ENCODE data around the gene XRCC4. TPM values are rescaled to one million over a fixed set of nuclear protein-coding genes. Genes with fewer than 3 reads are reported as not detected.

XRCC4 gene
- total RNA-seq, 1 donor from 2014 or later = 45.6 TPM

GRCh38 chr5:83340511-83340918 lies 263.2 kb downstream of the XRCC4 start:
- H3K4me3 Mint-ChIP-seq = no peak overlapping the region
- H3K27me3 ChIP-seq = no peaks in the 10 kb centered on the region
- H3K27ac Mint-ChIP-seq = no peak overlapping the region
- no peak overlapping the region for H3K27ac ChIP-seq
- no peaks in the 10 kb centered on the region for H4K20me1 ChIP-seq (ENCODE audit: low read depth)
- H3K9me3 Mint-ChIP-seq = no peaks in the 10 kb centered on the region
- H3K4me1 ChIP-seq = no peaks in the 10 kb centered on the region
- H3K4me2 ChIP-seq = no peak overlapping the region
- H3K36me3 ChIP-seq = no peaks in the 10 kb centered on the region
- H3K36me3 Mint-ChIP-seq = no peaks in the 10 kb centered on the region
- H3K9me3 ChIP-seq (ENCODE audit: low read depth) = no peaks in the 10 kb centered on the region
- TF ChIP-seq EZH2phosphoT487 (IDR thresholded peaks at IDR 0.05) = no peak
- TF ChIP-seq, protein P1, sequence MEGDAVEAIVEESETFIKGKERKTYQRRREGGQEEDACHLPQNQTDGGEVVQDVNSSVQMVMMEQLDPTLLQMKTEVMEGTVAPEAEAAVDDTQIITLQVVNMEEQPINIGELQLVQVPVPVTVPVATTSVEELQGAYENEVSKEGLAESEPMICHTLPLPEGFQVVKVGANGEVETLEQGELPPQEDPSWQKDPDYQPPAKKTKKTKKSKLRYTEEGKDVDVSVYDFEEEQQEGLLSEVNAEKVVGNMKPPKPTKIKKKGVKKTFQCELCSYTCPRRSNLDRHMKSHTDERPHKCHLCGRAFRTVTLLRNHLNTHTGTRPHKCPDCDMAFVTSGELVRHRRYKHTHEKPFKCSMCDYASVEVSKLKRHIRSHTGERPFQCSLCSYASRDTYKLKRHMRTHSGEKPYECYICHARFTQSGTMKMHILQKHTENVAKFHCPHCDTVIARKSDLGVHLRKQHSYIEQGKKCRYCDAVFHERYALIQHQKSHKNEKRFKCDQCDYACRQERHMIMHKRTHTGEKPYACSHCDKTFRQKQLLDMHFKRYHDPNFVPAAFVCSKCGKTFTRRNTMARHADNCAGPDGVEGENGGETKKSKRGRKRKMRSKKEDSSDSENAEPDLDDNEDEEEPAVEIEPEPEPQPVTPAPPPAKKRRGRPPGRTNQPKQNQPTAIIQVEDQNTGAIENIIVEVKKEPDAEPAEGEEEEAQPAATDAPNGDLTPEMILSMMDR (IDR thresholded peaks at IDR 0.05) = no peak
- TF ChIP-seq EZH2 (IDR thresholded peaks at IDR 0.05) = no peak
- no peak overlapping the region for H2AFZ ChIP-seq (replicated peaks)
- no peaks in the 10 kb centered on the region for H3K27me3 Mint-ChIP-seq (ENCODE audit: insufficient read depth, low read depth)
- H3F3A ChIP-seq (ENCODE audit: low read depth) = no peaks in the 10 kb centered on the region
- H3K4me1 Mint-ChIP-seq = no peaks in the 10 kb centered on the region
- no peak overlapping the region for H3K9ac ChIP-seq
- H3K4me3 ChIP-seq = no peak overlapping the region
- no peak for DNase-seq (ENCODE audit: low spot score)
- no peaks in the 10 kb centered on the region for H3K79me2 ChIP-seq (ENCODE audit: low read depth)

DNA sequence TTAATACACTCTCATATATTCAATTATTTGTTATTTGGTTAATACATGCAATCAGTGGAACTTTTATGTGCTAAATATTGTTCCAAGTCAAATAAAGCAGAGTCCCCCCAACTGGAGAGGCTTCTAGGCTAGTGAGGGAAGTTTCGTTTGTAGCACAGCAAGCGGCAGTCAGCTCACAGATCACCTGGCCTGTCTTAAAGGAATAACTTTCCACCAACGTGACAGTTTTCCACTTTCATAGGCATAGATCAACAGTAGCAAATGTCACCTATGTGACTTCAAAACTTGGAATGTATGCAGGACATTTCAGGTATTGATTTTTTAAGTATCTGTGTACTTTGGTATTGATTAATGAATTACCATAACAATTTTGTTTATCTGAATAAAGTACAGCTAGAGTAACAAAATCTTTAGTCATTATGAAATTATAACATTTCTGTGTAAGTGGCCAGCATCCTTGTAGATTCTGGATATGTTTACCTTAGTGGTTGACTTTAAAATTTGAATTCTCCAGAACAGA lies 264.5 kb downstream of the XRCC4 start:
- Histone ChIP-seq H3K27ac (no peak overlapping the region), H3K9me3 (ENCODE audit: low read depth) (no peaks in the 10 kb centered on the region), H3K4me3 (no peak overlapping the region), H3K79me2 (ENCODE audit: low read depth) (no peaks in the 10 kb centered on the region), H3K4me1 (no peaks in the 10 kb centered on the region), H3K9ac (no peak overlapping the region), H3K36me3 (no peaks in the 10 kb centered on the region), H3K27me3 (no peaks in the 10 kb centered on the region), H4K20me1 (ENCODE audit: low read depth) (no peaks in the 10 kb centered on the region), H2AFZ (replicated peaks) (no peak overlapping the region), H3K4me2 (no peak overlapping the region), H3F3A (ENCODE audit: low read depth) (no peaks in the 10 kb centered on the region)
- H3K27ac Mint-ChIP-seq = no peak overlapping the region
- peaks cover 1% of the 10 kb centered on the region for H3K9me3 Mint-ChIP-seq
- no peaks in the 10 kb centered on the region for H3K27me3 Mint-ChIP-seq (ENCODE audit: insufficient read depth, low read depth)
- no peak for DNase-seq (ENCODE audit: low spot score)
- H3K4me3 Mint-ChIP-seq = no peak overlapping the region
- TF ChIP-seq EZH2phosphoT487 (IDR thresholded peaks at IDR 0.05) = no peak
- no peak for TF ChIP-seq EZH2 (IDR thresholded peaks at IDR 0.05)
- TF ChIP-seq, protein P1 (IDR thresholded peaks at IDR 0.05) = no peak
- H3K36me3 Mint-ChIP-seq = no peaks in the 10 kb centered on the region
- no peaks in the 10 kb centered on the region for H3K4me1 Mint-ChIP-seq

- Mint-ChIP-seq H3K4me1 (no peaks in the 10 kb centered on the region), H3K4me3 (no peak overlapping the region), H3K36me3 (peaks cover 4% of the 10 kb centered on the region), H3K9me3 (peaks cover 7% of the 10 kb centered on the region), H3K27me3 (ENCODE audit: insufficient read depth, low read depth) (no peaks in the 10 kb centered on the region), H3K27ac (no peak overlapping the region)
- Histone ChIP-seq H3F3A (ENCODE audit: low read depth) (no peaks in the 10 kb centered on the region), H3K4me3 (no peak overlapping the region), H3K4me1 (no peaks in the 10 kb centered on the region), H2AFZ (replicated peaks) (no peak overlapping the region), H4K20me1 (ENCODE audit: low read depth) (no peaks in the 10 kb centered on the region), H3K27me3 (no peaks in the 10 kb centered on the region), H3K79me2 (ENCODE audit: low read depth) (no peaks in the 10 kb centered on the region), H3K36me3 (no peaks in the 10 kb centered on the region), H3K27ac (no peak overlapping the region), H3K9me3 (ENCODE audit: low read depth) (no peaks in the 10 kb centered on the region), H3K9ac (no peak overlapping the region), H3K4me2 (no peak overlapping the region)
- DNase-seq (ENCODE audit: low spot score) = no peak
- TF ChIP-seq, protein P1 (IDR thresholded peaks at IDR 0.05) = no peak
- no peak for TF ChIP-seq EZH2 (IDR thresholded peaks at IDR 0.05)
- TF ChIP-seq EZH2phosphoT487 (IDR thresholded peaks at IDR 0.05) = no peak
Measured at GRCh38 chr5:83342465-83342864, 265.1 kb downstream of the XRCC4 start.

All from neural progenitor cell (in vitro differentiated cells).